H1 (cell line): ENCODE data around the gene NADK. TPM values are rescaled to one million over a fixed set of nuclear protein-coding genes. Genes with fewer than 3 reads are reported as not detected.
"Not testable (repeated sequence)": the region's sequence is repeated elsewhere in the genome, so short reads cannot be mapped to it uniquely, and the experiment has no call there.

ENCODE experiments used
- CTCF ChIA-PET: fragments of 300-600 bp; sonication (Branson Sonifier 250); formaldehyde crosslinking; loops from one replicate; lab custom pipeline; 2021; ENCODE audit not compliant: partially characterized antibody; lab: Charles Lee
- POLR2A ChIA-PET: fragments of 300-600 bp; sonication (Branson Sonifier 250); formaldehyde crosslinking; loops from one replicate; lab custom pipeline; 2021; ENCODE audit warnings: inconsistent platforms; ENCODE audit not compliant: partially characterized antibody; lab: Charles Lee
- DNase-seq, 2 experiments: peaks; one replicate each; pipeline versions ENCODE4 v3.0.0 to v3.0.0-alpha.2; 2010 to 2022; ENCODE audit warnings: low spot score in 2 of 2, low read depth in 1 of 2, mixed read lengths in 1 of 2
- FAIRE-seq: peaks from 2 replicates; lab custom pipeline; 2011; peaks lifted over from hg19 to GRCh38; lab: Jason Lieb, UNC
- H2AFZ ChIP-seq: 2 replicates; pipeline ENCODE4 v1.8.1; 2012; ENCODE audit warnings: low read length, inconsistent platforms
- H2AK5ac ChIP-seq: 2 replicates; pipeline ENCODE4 v1.6.1; 2013; ENCODE audit warnings: low read depth, low read length
- H2BK120ac ChIP-seq: replicated peaks from 2 replicates; pipeline ENCODE3; 2013; ENCODE audit warnings: low read depth, low read length, inconsistent platforms
- H2BK12ac ChIP-seq: 2 replicates; pipeline ENCODE4 v1.6.1; 2013; ENCODE audit warnings: low read depth, low read length
- H2BK15ac ChIP-seq: 2 replicates; pipeline ENCODE4 v1.6.1; 2013; ENCODE audit warnings: low read length
- H2BK20ac ChIP-seq: 2 replicates; pipeline ENCODE4 v1.6.1; 2013; ENCODE audit warnings: low read length
- H2BK5ac ChIP-seq: 2 replicates; pipeline ENCODE4 v1.6.1; 2013; ENCODE audit warnings: low read depth, low read length
- H3K14ac ChIP-seq: 2 replicates; pipeline ENCODE4 v1.6.1; 2013; ENCODE audit warnings: inconsistent platforms; ENCODE audit not compliant: insufficient read length
- H3K18ac ChIP-seq: 2 replicates; pipeline ENCODE4 v1.6.1; 2013; ENCODE audit warnings: low read length; ENCODE audit errors: extremely low read depth
- H3K23ac ChIP-seq: 2 replicates; pipeline ENCODE4 v1.6.1; 2013; ENCODE audit warnings: inconsistent platforms; ENCODE audit not compliant: insufficient read length
- H3K23me2 ChIP-seq: 2 replicates; pipeline ENCODE4 v1.6.1; 2013; ENCODE audit warnings: low read depth, low read length
- H3K27ac ChIP-seq: 2 replicates; pipeline ENCODE4 v1.6.1; 2011; ENCODE audit warnings: low read depth, low read length, inconsistent platforms
- H3K27me3 ChIP-seq, 4 experiments: replicated peaks in 1 of 4; 1 replicate in 1 of 4; 2 replicates in 3 of 4; pipeline versions ENCODE4 v1.6.1 to v1.8.1; 2011 to 2013; ENCODE audit warnings: low read length in 3 of 4, mild to moderate bottlenecking in 3 of 4, inconsistent platforms in 2 of 4, mixed read lengths in 2 of 4, moderate library complexity in 1 of 4; ENCODE audit not compliant: control insufficient read depth in 3 of 4, insufficient read depth in 3 of 4; ENCODE audit errors: extremely low read depth in 1 of 4
- H3K36me3 ChIP-seq, 4 experiments: 2 replicates each; pipeline versions ENCODE4 v1.6.1 to v1.8.1; 2011 to 2013; ENCODE audit warnings: mild to moderate bottlenecking in 4 of 4, low read length in 3 of 4, moderate library complexity in 2 of 4, control low read depth in 1 of 4, inconsistent platforms in 1 of 4; ENCODE audit not compliant: insufficient read depth in 4 of 4, control insufficient read depth in 2 of 4
- H3K4ac ChIP-seq: replicated peaks from 2 replicates; pipeline ENCODE3; 2013; ENCODE audit warnings: low read length, low read depth, mixed read lengths, inconsistent platforms; ENCODE audit not compliant: insufficient read length
- H3K4me1 ChIP-seq, 4 experiments: replicated peaks in 1 of 4; 1 replicate in 1 of 4; 2 replicates in 3 of 4; pipeline versions ENCODE4 v1.6.1 to v1.8.1; 2011 to 2013; ENCODE audit warnings: low read length in 3 of 4, inconsistent platforms in 2 of 4, mixed read lengths in 1 of 4; ENCODE audit not compliant: insufficient read depth in 4 of 4, control insufficient read depth in 3 of 4
- H3K4me2 ChIP-seq, 2 experiments: 2 replicates each; pipeline versions ENCODE4 v1.6.1 to v1.8.1; 2011 to 2013; ENCODE audit warnings: low read depth in 2 of 2, low read length in 2 of 2, control low read depth in 1 of 2, inconsistent platforms in 1 of 2, mild to moderate bottlenecking in 1 of 2; ENCODE audit not compliant: insufficient read depth in 1 of 2
- H3K4me3 ChIP-seq, 4 experiments: fragments of 200-600, 300-600 bp in 1 of 4; sonication (generic), shearing (Covaris generic), sonication (Bioruptor Twin) in 1 of 4; 2 replicates each; pipeline versions ENCODE4 v1.5.1 to v1.8.1; 2011 to 2016; ENCODE audit warnings: low read length in 4 of 4, low read depth in 3 of 4, control low read depth in 2 of 4, inconsistent platforms in 2 of 4, mild to moderate bottlenecking in 2 of 4, mixed read lengths in 1 of 4, moderate library complexity in 1 of 4; ENCODE audit not compliant: insufficient read depth in 2 of 4; ENCODE audit errors: extremely low read depth in 1 of 4
- H3K56ac ChIP-seq: replicated peaks from 2 replicates; pipeline ENCODE3; 2013; ENCODE audit warnings: low read depth, mild to moderate bottlenecking, mixed read lengths, low read length, inconsistent platforms; ENCODE audit not compliant: insufficient read length
- H3K79me1 ChIP-seq: 2 replicates; pipeline ENCODE4 v1.6.1; 2013; ENCODE audit warnings: low read depth, low read length, control low read depth
- H3K79me2 ChIP-seq, 2 experiments: 2 replicates each; pipeline versions ENCODE4 v1.6.1 to v1.8.1; 2012 to 2013; ENCODE audit warnings: low read length in 2 of 2, mild to moderate bottlenecking in 2 of 2, inconsistent platforms in 1 of 2; ENCODE audit not compliant: insufficient read depth in 2 of 2, control insufficient read depth in 1 of 2
- H3K9ac ChIP-seq, 4 experiments: replicated peaks in 1 of 4; 1 replicate in 1 of 4; 2 replicates in 3 of 4; pipeline versions ENCODE4 v1.6.1 to v1.8.1; 2011 to 2013; ENCODE audit warnings: low read depth in 3 of 4, low read length in 3 of 4, control low read depth in 2 of 4, mild to moderate bottlenecking in 2 of 4, moderate library complexity in 2 of 4, inconsistent platforms in 1 of 4; ENCODE audit errors: extremely low read depth in 1 of 4
- H3K9me3 ChIP-seq, 2 experiments: 2 replicates each; pipeline versions ENCODE4 v1.6.1 to v1.8.1; 2012 to 2013; ENCODE audit warnings: mild to moderate bottlenecking in 2 of 2, moderate library complexity in 2 of 2, control low read depth in 1 of 2, inconsistent platforms in 1 of 2, low read depth in 1 of 2, low read length in 1 of 2, mixed read lengths in 1 of 2; ENCODE audit not compliant: insufficient read depth in 2 of 2
- H4K20me1 ChIP-seq, 2 experiments: replicated peaks in 1 of 2; 2 replicates each; pipeline versions ENCODE3 to v1.8.1; 2011 to 2013; ENCODE audit warnings: inconsistent platforms in 2 of 2, low read length in 2 of 2, mild to moderate bottlenecking in 1 of 2; ENCODE audit not compliant: insufficient read depth in 2 of 2, control insufficient read depth in 1 of 2
- H4K5ac ChIP-seq: 2 replicates; pipeline ENCODE4 v1.6.1; 2013; ENCODE audit warnings: low read length, low read depth, mixed read lengths, inconsistent platforms; ENCODE audit not compliant: insufficient read length
- H4K8ac ChIP-seq: 2 replicates; pipeline ENCODE4 v1.8.0; 2013; ENCODE audit warnings: mild to moderate bottlenecking, moderate library complexity, low read length, inconsistent platforms; ENCODE audit not compliant: insufficient read depth; ENCODE audit errors: extremely low read depth
- H4K91ac ChIP-seq: replicated peaks from 2 replicates; pipeline ENCODE3; 2013; ENCODE audit warnings: low read length, mixed read lengths, inconsistent platforms; ENCODE audit not compliant: insufficient read length
- WGBS, 2 experiments: shearing (Covaris generic) in 1 of 2; methylation state at CpG; one replicate each; pipeline versions ENCODE4 v1.1.6 to v1.1.7; 2013 to 2015; ENCODE audit warnings: low lambda C conversion rate in 2 of 2, mixed read lengths in 2 of 2, inconsistent platforms in 1 of 2, low coverage in 1 of 2, missing lambda C conversion rate in 1 of 2; ENCODE audit not compliant: insufficient replicate concordance in 2 of 2, insufficient coverage in 1 of 2, insufficient read length in 1 of 2; ENCODE audit errors: extremely low coverage in 1 of 2, missing lambda C conversion rate in 1 of 2; 5-methylcytosine and 5-hydroxymethylcytosine counted together
- polyA plus RNA-seq, 7 experiments: library from polyadenylated mRNA; depleted of rRNA in 3 of 7; stranded (reverse) in 5 of 7; unstranded in 2 of 7; fragments of >200 nt in 5 of 7; fragments of 200-250 nt in 2 of 7; gene quantifications; 1 replicate in 5 of 7; 2 replicates in 1 of 7; 4 replicates in 1 of 7; pipeline versions ENCODE4 v1.2.1 to v1.2.3, GENCODE V29; 2011 to 2013; ENCODE audit warnings: missing spikeins in 2 of 7, mixed read lengths in 2 of 7
- total RNA-seq: library from RNA; stranded (reverse); fragmentation: NEBNext Ultra II Directional; extraction: Animal tissue kit (Norgen Biotek cat#: 25700); gene quantifications from 2 replicates; pipeline ENCODE4 v1.2.1, GENCODE V29; 2021

The NADK gene
- total and polyA plus RNA-seq, 2 of the 8 experiments (the other 6 are each of a cell fraction or from before 2014, with no cell fraction given) = 78.0 to 89.7 TPM

- POLR2A ChIA-PET, CTCF ChIA-PET: not testable (repeated sequence)
- H3K36me3 ChIP-seq = peaks cover 0 to 17% (median 1%) of the 10 kb centered on the region in 4 experiments; a peak in 2 of 8 replicates
Measured at GRCh38 chr1:1704284-1704957, 73.8 kb downstream of the NADK start.

More at GRCh38 chr1:1704284-1704957, 73.8 kb downstream of the NADK start:
- not testable (repeated sequence) for H2BK12ac ChIP-seq, H3K4me1 ChIP-seq, H3K4me3 ChIP-seq, H3K27ac ChIP-seq, H2BK5ac ChIP-seq, H2BK120ac ChIP-seq, H3K23me2 ChIP-seq, H3K9me3 ChIP-seq, H3K23ac ChIP-seq, H2BK15ac ChIP-seq, H2BK20ac ChIP-seq, DNase-seq, H4K91ac ChIP-seq, H3K18ac ChIP-seq, H2AFZ ChIP-seq, FAIRE-seq, H3K27me3 ChIP-seq, H3K14ac ChIP-seq, H3K9ac ChIP-seq, H3K56ac ChIP-seq, H4K5ac ChIP-seq, H3K79me1 ChIP-seq, H3K79me2 ChIP-seq, H4K8ac ChIP-seq, H3K4me2 ChIP-seq, H3K4ac ChIP-seq, H4K20me1 ChIP-seq, H2AK5ac ChIP-seq
- 95% methylated on average over 15 of the region's 27 CpGs; no CpG with 5 or more reads in 1 of the 2 experiments for WGBS, 2 experiments
